Measurements from ENCODE around the gene KCNK1.
"Not testable (repeated sequence)": the region's sequence is repeated elsewhere in the genome, so short reads cannot be mapped to it uniquely, and the experiment has no call there.

The KCNK1 gene

DNA sequence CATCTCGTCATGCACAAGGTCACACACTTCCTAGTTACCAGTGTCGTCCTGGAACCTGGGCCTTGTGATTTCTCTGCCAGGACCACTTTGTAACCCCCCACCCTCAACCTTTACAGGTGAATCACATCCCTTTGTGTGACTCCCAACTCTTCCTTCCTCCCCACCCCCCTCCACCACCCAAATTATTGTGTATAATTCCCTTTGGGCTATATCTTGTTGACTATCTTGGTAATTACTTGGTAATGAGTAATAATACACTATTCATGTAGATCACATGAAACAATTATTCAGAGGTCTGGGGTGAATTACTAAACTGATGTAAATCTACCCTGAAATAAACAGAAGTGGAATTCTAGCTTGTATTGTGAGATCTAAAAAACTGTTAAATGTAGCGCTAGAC lies 1.7 kb downstream of the KCNK1 start:
- DNase-seq (ENCODE audit: low read depth in 1 of 2, low spot score in 1 of 2): no peak
- H3K27me3 ChIP-seq (ENCODE audit: insufficient read depth, poor library complexity, severe bottlenecking): peaks cover 36% of the 10 kb centered on the region
- no peak overlapping the region for H3K4me3 ChIP-seq (replicated peaks; ENCODE audit: insufficient read depth, low read length)
- TF ChIP-seq POLR2AphosphoS5 (IDR thresholded peaks at IDR 0.05; ENCODE audit: low read depth): no peak
- no peak for TF ChIP-seq GABPA (IDR thresholded peaks at IDR 0.05; ENCODE audit: low read depth)
- TF ChIP-seq SPI1 (IDR thresholded peaks at IDR 0.05; ENCODE audit: borderline replicate concordance, low read depth): no peak
- TF ChIP-seq, protein P1, sequence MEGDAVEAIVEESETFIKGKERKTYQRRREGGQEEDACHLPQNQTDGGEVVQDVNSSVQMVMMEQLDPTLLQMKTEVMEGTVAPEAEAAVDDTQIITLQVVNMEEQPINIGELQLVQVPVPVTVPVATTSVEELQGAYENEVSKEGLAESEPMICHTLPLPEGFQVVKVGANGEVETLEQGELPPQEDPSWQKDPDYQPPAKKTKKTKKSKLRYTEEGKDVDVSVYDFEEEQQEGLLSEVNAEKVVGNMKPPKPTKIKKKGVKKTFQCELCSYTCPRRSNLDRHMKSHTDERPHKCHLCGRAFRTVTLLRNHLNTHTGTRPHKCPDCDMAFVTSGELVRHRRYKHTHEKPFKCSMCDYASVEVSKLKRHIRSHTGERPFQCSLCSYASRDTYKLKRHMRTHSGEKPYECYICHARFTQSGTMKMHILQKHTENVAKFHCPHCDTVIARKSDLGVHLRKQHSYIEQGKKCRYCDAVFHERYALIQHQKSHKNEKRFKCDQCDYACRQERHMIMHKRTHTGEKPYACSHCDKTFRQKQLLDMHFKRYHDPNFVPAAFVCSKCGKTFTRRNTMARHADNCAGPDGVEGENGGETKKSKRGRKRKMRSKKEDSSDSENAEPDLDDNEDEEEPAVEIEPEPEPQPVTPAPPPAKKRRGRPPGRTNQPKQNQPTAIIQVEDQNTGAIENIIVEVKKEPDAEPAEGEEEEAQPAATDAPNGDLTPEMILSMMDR (IDR thresholded peaks at IDR 0.05; ENCODE audit: insufficient read depth, low read length): no peak
- no peak for TF ChIP-seq REST (IDR thresholded peaks at IDR 0.05; ENCODE audit: insufficient replicate concordance, low read depth)
- H3K27ac ChIP-seq (replicated peaks): no peak overlapping the region

- Histone ChIP-seq H3K27me3 (ENCODE audit: insufficient read depth, poor library complexity, severe bottlenecking) (peaks cover 34% of the 10 kb centered on the region), H3K27ac (replicated peaks) (no peak overlapping the region), H3K4me3 (replicated peaks; ENCODE audit: insufficient read depth, low read length) (no peak overlapping the region)
- DNase-seq (ENCODE audit: low read depth in 1 of 2, low spot score in 1 of 2): no peak
- no peak for TF ChIP-seq POLR2AphosphoS5 (IDR thresholded peaks at IDR 0.05; ENCODE audit: low read depth)
- no peak for TF ChIP-seq REST (IDR thresholded peaks at IDR 0.05; ENCODE audit: insufficient replicate concordance, low read depth)
- TF ChIP-seq SPI1 (IDR thresholded peaks at IDR 0.05; ENCODE audit: borderline replicate concordance, low read depth): no peak
Measured at GRCh38 chr1:233617025-233617424, 3.1 kb downstream of the KCNK1 start.

DNA sequence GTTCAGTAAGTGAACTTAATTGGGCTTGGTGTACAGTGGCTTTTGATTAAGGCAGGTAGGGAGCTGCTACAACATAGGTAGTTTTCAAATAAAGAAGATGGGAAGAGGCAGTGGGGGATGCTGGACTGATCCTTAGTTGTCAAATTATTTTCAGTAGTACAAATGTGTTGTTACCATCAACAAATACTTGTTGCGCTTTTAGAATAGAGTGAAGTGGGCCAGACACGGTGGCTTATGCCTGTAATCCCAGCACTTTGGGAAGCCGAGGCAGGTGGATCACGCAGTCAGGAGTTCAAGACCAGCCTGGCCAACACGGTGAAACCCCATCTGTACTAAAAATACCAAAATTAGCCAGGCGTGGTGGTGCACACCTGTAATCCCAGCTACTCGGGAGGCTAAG lies 5.5 kb downstream of the KCNK1 start:
- H3K4me3 ChIP-seq (replicated peaks; ENCODE audit: insufficient read depth, low read length); H3K27ac ChIP-seq (replicated peaks); DNase-seq (ENCODE audit: low read depth in 1 of 2, low spot score in 1 of 2): not testable (repeated sequence)
- H3K27me3 ChIP-seq (ENCODE audit: insufficient read depth, poor library complexity, severe bottlenecking): peaks cover 21% of the 10 kb centered on the region

DNA sequence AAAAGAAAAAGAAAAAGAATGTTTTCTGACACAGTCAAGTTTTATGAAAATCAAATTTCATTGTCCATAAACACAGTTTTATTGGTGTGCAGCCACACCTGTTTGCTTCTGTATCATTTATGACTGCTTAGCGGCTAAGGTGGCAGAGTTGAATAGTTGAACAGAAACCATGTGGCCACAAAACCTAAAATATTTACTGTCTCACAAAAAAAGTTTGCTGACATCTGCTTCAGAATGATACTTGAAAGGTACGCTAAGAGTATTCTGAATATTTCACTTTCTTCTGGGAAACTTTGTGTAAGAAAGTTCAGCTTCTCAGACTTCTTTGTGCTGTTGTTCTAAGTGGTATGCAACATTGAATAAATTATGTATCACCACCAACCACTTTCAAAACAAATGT lies 6.2 kb downstream of the KCNK1 start:
- H3K27ac ChIP-seq (replicated peaks): no peak overlapping the region
- peaks cover 15% of the 10 kb centered on the region for H3K27me3 ChIP-seq (ENCODE audit: insufficient read depth, poor library complexity, severe bottlenecking)
- H3K4me3 ChIP-seq (replicated peaks; ENCODE audit: insufficient read depth, low read length): no peak overlapping the region
- TF ChIP-seq SPI1 (IDR thresholded peaks at IDR 0.05; ENCODE audit: borderline replicate concordance, low read depth): no peak
- TF ChIP-seq POLR2AphosphoS5 (IDR thresholded peaks at IDR 0.05; ENCODE audit: low read depth): no peak
- TF ChIP-seq REST (IDR thresholded peaks at IDR 0.05; ENCODE audit: insufficient replicate concordance, low read depth): no peak
- TF ChIP-seq GABPA (IDR thresholded peaks at IDR 0.05; ENCODE audit: low read depth): no peak
- TF ChIP-seq, protein P1 (IDR thresholded peaks at IDR 0.05; ENCODE audit: insufficient read depth, low read length): no peak
- DNase-seq (ENCODE audit: low read depth in 1 of 2, low spot score in 1 of 2): no peak

Measured in HL-60 (cell line).